ENCODE data around the gene CCN6. TPM values are rescaled to one million over a fixed set of nuclear protein-coding genes. Genes with fewer than 3 reads are reported as not detected.

The CCN6 gene
- total RNA-seq, 1 donor from 2014 or later: not detected

GRCh38 chr6:112117554-112117953 lies 63.6 kb downstream of the CCN6 start:
- DNase-seq (ENCODE audit: low spot score): no peak

- no peak for DNase-seq (ENCODE audit: low spot score)
Measured at GRCh38 chr6:112118034-112118433, 64.1 kb downstream of the CCN6 start.

Other genes starting within 250 kb of the CCN6 start
- 62.6 TPM for gene FYN, start 180.7 kb upstream of the CCN6 start, total RNA-seq
- gene TUBE1, start 33.4 kb downstream of the CCN6 start, total RNA-seq: 40.5 TPM
- 17.8 TPM for gene FAM229B, start 33.5 kb downstream of the CCN6 start, total RNA-seq
- gene LAMA4, start 200.5 kb downstream of the CCN6 start, total RNA-seq: 54.7 TPM

All from ureter (tissue), 1 donor.